K562 (cell line): Measurements from ENCODE around the gene ZNRF1. TPM values are rescaled to one million over a fixed set of nuclear protein-coding genes. Genes with fewer than 3 reads are reported as not detected.
A peak's percentile ranks its signal among the peaks of the same experiment; 100 is the strongest.

Experiments used
- ADNP ChIP-seq: fragments of 200-800 bp; sonication (Bioruptor generic); IDR thresholded peaks from 2 replicates; pipeline ENCODE4 v1.6.1; 2016; ENCODE audit warnings: missing genetic modification characterization, missing compliant biosample characterization
- BMI1 ChIP-seq: fragments of 150-350 bp; IDR thresholded peaks from 2 replicates; pipeline ENCODE4 v1.6.1; 2014; ENCODE audit warnings: low read length
- CHD4 ChIP-seq: fragments of 200-600 bp; sonication (generic); IDR thresholded peaks from 3 replicates; pipeline ENCODE4 v1.6.1; 2012; ENCODE audit warnings: low read depth, mild to moderate bottlenecking, mixed read lengths, low read length, inconsistent platforms; ENCODE audit not compliant: insufficient read depth, insufficient replicate concordance, poor library complexity, severe bottlenecking
- DMBX1 ChIP-seq: fragments of 250-450 bp; sonication (Bioruptor Pico); IDR thresholded peaks from 2 replicates; pipeline ENCODE4 v1.8.0; 2022; ENCODE audit warnings: inconsistent platforms, mild to moderate bottlenecking, moderate library complexity, borderline replicate concordance
- EHMT2 ChIP-seq: fragments of 450-650 bp; IDR thresholded peaks from 2 replicates; pipeline ENCODE4 v1.6.1; 2018; ENCODE audit warnings: antibody characterized with exemption
- FOXA1 ChIP-seq: fragments of 450-650 bp; IDR thresholded peaks from 2 replicates; pipeline ENCODE4 v1.6.1; 2016; ENCODE audit warnings: mild to moderate bottlenecking, borderline replicate concordance
- HEY1 ChIP-seq: fragments of 250-450 bp; sonication (Bioruptor Pico); IDR thresholded peaks from 2 replicates; pipeline ENCODE4 v1.5.0; 2020; ENCODE audit warnings: mild to moderate bottlenecking, moderate library complexity, borderline replicate concordance
- HSF4 ChIP-seq: fragments of 250-450 bp; sonication (Bioruptor Pico); IDR thresholded peaks from 2 replicates; pipeline ENCODE4 v2.1.2; 2022; ENCODE audit warnings: mild to moderate bottlenecking, moderate library complexity, borderline replicate concordance
- KAT7 ChIP-seq: sonication (generic); formaldehyde crosslinking; IDR thresholded peaks from 2 replicates; pipeline ENCODE4 v1.8.0; 2022; ENCODE audit warnings: missing genetic modification reagents, mild to moderate bottlenecking, borderline replicate concordance
- MCM2 ChIP-seq: fragments of 450-650 bp; IDR thresholded peaks from 2 replicates; pipeline ENCODE4 v1.6.1; 2017; ENCODE audit warnings: low read depth, mild to moderate bottlenecking
- MCM3 ChIP-seq: fragments of 450-650 bp; IDR thresholded peaks from 2 replicates; pipeline ENCODE4 v1.6.1; 2016
- RBM39 ChIP-seq: fragments of 200-400 bp; formaldehyde crosslinking; optimal IDR thresholded peaks from 2 replicates; pipeline ENCODE3; 2018; ENCODE audit warnings: low read depth, low read length
- SLC30A9 ChIP-seq: fragments of 250-450 bp; sonication (Bioruptor Pico); IDR thresholded peaks from 2 replicates; pipeline ENCODE4 v1.8.0; 2022; ENCODE audit warnings: mild to moderate bottlenecking, moderate library complexity
- ZNF124 ChIP-seq: sonication (generic); formaldehyde crosslinking; IDR thresholded peaks from 2 replicates; pipeline ENCODE4 v1.8.1; 2022; ENCODE audit warnings: missing genetic modification reagents
- ZNF324 ChIP-seq: fragments of 250-450 bp; sonication (Bioruptor Pico); IDR thresholded peaks from 2 replicates; pipeline ENCODE4 v1.4.0; 2020; ENCODE audit warnings: mild to moderate bottlenecking
- polyA plus RNA-seq, 8 experiments: library from polyadenylated mRNA; depleted of rRNA in 4 of 8; stranded (reverse) in 5 of 8; unstranded in 3 of 8; fragments of >200 nt; fragmentation: Nextera tagmentation in 2 of 8; fragmentation: Illumina TruSeq in 1 of 8; extraction: Ambion mirVana in 2 of 8; extraction: Trizol in 1 of 8; gene quantifications; 2 replicates each; pipeline versions ENCODE4 v1.2.1 to v1.2.3, GENCODE V29; 2011 to 2014; ENCODE audit warnings: inconsistent platforms in 1 of 8, missing spikeins in 1 of 8
- total RNA-seq, 7 experiments: library from RNA; depleted of rRNA in 6 of 7; stranded (reverse); fragments of >200 nt in 6 of 7; fragmentation: Illumina TruSeq in 2 of 7; extraction: Trizol in 2 of 7; gene quantifications; 2 replicates each; pipeline versions ENCODE4 v1.2.1 to v1.2.3, GENCODE V29; 2011 to 2021; ENCODE audit warnings: low replicate concordance in 1 of 7
- TF ChIP-seq, protein P1 (sequence below): fragments of 250-450 bp; sonication (Bioruptor Pico); IDR thresholded peaks from 2 replicates; pipeline ENCODE4 v1.8.0; 2022; ENCODE audit warnings: moderate library complexity, mild to moderate bottlenecking, inconsistent platforms
- TF ChIP-seq, protein P2 (sequence below), 2 experiments: fragments of 200-800 bp in 1 of 2; sonication (Bioruptor generic) in 1 of 2; sonication (generic) in 1 of 2; formaldehyde crosslinking in 1 of 2; IDR thresholded peaks in 1 of 2; conservative IDR thresholded peaks in 1 of 2; 2 replicates each; pipeline versions ENCODE4 v1.5.0 to v1.6.1; 2016 to 2020; ENCODE audit warnings: missing compliant biosample characterization in 1 of 2, missing genetic modification characterization in 1 of 2, missing genetic modification reagents in 1 of 2
- TF ChIP-seq, protein P3 (sequence below): fragments of 450-650 bp; conservative IDR thresholded peaks from 2 replicates; pipeline ENCODE4 v1.6.1; 2016; ENCODE audit warnings: missing genetic modification characterization, low read depth, mild to moderate bottlenecking, control low read depth, missing compliant biosample characterization
- TF ChIP-seq, protein P4 (sequence below): fragments of 450-650 bp; IDR thresholded peaks from 2 replicates; pipeline ENCODE4 v1.6.1; 2018; ENCODE audit warnings: mild to moderate bottlenecking, low read depth; ENCODE audit not compliant: partially characterized antibody
- TF ChIP-seq, protein P5 (sequence below): fragments of 450-650 bp; IDR thresholded peaks from 2 replicates; pipeline ENCODE4 v1.6.1; 2016; ENCODE audit warnings: antibody characterized with exemption

ZNRF1 gene
- total and polyA plus RNA-seq, 9 of the 15 experiments (the other 6 are each of a cell fraction or from before 2014, with no cell fraction given) = 9.5 to 37.7 (median 20.0) TPM

DNA sequence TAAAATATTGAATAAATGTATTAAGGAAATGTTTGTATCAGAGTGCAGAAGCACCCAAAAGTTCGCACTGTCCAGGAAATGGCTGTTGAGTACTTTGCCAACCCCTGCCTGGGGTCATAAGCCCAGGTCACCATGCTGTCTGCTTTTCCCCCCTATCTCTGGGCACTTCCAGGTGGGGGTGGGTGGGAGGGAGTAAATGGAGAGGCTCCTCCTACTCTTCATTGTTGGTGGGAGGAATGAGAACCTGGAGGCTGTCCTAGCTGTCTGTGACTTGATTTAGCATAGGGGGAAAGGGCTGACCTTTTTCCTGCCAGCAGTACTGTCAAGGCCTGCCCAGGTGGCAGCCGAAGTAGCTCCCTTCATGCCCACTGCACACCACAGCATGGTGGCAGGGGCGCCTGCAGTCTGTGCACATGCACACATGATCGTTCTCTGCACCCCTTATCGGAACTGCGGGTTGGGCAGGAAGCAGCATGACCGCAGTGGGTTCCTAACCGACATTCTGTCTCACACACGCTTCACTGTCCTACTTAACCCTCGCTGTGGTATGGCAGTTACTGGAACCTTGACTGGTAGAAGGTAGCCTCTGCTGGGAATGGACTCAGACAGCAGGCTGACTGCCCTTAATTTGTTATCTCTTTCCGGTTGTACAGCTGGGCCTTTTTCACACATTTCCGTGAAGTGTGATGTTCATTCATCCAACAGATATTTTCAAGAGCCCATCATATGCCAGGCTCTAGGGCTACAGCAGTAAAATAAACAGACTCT, 76.3 kb downstream of the ZNRF1 start (continued):
- TF ChIP-seq HEY1 (CRISPR knock-in tag) (no peak), EHMT2 (no peak), SLC30A9 (CRISPR knock-in tag) (no peak), DMBX1 (CRISPR knock-in tag) (peak; percentile 66), HSF4 (CRISPR knock-in tag) (no peak), CHD4 (no peak), RBM39 (no peak), ZNF324 (CRISPR knock-in tag) (no peak), ZNF124 (CRISPR knock-in tag) (no peak), FOXA1 (no peak), BMI1 (no peak), MCM3 (no peak), KAT7 (CRISPR knock-in tag) (0 out of 2 replicates have a peak, but pooled peaks have one; percentile 48), MCM2 (no peak), ADNP (no peak)
- TF ChIP-seq, protein P1, sequence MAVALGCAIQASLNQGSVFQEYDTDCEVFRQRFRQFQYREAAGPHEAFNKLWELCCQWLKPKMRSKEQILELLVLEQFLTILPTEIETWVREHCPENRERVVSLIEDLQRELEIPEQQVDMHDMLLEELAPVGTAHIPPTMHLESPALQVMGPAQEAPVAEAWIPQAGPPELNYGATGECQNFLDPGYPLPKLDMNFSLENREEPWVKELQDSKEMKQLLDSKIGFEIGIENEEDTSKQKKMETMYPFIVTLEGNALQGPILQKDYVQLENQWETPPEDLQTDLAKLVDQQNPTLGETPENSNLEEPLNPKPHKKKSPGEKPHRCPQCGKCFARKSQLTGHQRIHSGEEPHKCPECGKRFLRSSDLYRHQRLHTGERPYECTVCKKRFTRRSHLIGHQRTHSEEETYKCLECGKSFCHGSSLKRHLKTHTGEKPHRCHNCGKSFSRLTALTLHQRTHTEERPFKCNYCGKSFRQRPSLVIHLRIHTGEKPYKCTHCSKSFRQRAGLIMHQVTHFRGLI (CRISPR knock-in tag) = peak; percentile 70; the same call in 1 of the 2 replicates
- TF ChIP-seq, protein P2, sequence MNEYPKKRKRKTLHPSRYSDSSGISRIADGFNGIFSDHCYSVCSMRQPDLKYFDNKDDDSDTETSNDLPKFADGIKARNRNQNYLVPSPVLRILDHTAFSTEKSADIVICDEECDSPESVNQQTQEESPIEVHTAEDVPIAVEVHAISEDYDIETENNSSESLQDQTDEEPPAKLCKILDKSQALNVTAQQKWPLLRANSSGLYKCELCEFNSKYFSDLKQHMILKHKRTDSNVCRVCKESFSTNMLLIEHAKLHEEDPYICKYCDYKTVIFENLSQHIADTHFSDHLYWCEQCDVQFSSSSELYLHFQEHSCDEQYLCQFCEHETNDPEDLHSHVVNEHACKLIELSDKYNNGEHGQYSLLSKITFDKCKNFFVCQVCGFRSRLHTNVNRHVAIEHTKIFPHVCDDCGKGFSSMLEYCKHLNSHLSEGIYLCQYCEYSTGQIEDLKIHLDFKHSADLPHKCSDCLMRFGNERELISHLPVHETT (CRISPR knock-in tag; conservative IDR thresholded peaks at IDR 0.05 in 1 of 2, IDR thresholded peaks at IDR 0.05 in 1 of 2) = no peak; a peak in 1 of 4 replicates
- TF ChIP-seq, protein P3, sequence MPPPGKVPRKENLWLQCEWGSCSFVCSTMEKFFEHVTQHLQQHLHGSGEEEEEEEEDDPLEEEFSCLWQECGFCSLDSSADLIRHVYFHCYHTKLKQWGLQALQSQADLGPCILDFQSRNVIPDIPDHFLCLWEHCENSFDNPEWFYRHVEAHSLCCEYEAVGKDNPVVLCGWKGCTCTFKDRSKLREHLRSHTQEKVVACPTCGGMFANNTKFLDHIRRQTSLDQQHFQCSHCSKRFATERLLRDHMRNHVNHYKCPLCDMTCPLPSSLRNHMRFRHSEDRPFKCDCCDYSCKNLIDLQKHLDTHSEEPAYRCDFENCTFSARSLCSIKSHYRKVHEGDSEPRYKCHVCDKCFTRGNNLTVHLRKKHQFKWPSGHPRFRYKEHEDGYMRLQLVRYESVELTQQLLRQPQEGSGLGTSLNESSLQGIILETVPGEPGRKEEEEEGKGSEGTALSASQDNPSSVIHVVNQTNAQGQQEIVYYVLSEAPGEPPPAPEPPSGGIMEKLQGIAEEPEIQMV = no peak
- TF ChIP-seq, protein P4, sequence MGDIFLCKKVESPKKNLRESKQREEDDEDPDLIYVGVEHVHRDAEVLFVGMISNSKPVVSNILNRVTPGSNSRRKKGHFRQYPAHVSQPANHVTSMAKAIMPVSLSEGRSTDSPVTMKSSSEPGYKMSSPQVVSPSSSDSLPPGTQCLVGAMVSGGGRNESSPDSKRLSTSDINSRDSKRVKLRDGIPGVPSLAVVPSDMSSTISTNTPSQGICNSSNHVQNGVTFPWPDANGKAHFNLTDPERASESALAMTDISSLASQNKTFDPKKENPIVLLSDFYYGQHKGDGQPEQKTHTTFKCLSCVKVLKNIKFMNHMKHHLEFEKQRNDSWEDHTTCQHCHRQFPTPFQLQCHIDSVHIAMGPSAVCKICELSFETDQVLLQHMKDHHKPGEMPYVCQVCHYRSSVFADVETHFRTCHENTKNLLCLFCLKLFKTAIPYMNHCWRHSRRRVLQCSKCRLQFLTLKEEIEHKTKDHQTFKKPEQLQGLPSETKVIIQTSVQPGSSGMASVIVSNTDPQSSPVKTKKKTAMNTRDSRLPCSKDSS = no peak
- TF ChIP-seq, protein P5, sequence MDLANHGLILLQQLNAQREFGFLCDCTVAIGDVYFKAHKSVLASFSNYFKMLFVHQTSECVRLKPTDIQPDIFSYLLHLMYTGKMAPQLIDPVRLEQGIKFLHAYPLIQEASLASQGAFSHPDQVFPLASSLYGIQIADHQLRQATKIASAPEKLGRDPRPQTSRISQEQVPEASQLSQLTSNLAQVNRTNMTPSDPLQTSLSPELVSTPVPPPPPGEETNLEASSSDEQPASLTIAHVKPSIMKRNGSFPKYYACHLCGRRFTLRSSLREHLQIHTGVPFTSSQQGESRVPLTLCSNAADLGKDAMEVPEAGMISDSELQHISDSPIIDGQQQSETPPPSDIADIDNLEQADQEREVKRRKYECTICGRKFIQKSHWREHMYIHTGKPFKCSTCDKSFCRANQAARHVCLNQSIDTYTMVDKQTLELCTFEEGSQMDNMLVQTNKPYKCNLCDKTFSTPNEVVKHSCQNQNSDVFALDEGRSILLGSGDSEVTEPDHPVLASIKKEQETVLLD = 0 out of 2 replicates have a peak, but pooled peaks have one; percentile 13
